Measurements from ENCODE around the gene FMN2.

Gene FMN2

DNA sequence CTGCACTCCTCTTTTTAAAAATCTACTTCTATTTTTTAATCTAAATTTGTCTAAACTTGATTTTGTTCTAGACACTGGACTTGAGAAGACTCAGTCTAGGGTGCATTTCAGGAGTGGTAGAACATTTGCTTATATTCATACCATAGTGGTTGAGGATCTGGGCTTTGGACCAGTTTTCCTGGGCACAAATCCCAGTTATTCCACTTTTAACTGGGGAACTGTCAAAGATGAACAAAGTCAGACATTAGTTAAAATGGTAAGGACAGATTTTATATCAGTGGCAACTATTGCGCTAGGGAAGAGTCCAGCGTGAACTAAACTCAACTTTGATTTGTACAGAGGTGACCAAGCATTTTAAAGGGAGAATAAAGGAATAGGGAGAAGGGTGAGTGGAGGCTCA, 102.4 kb downstream of the FMN2 start:
- no peak overlapping the region for H3K27ac ChIP-seq (ENCODE audit: low read depth, low read length)
- H3F3A ChIP-seq (ENCODE audit: control insufficient read depth, insufficient read depth), result no peaks in the 10 kb centered on the region
- no peaks in the 10 kb centered on the region for H3K4me1 ChIP-seq (ENCODE audit: control insufficient read depth, low read length)
- no peaks in the 10 kb centered on the region for H3K27me3 ChIP-seq (ENCODE audit: control insufficient read depth, low read length)
- H3K36me3 ChIP-seq (ENCODE audit: control insufficient read depth, low read length), result no peaks in the 10 kb centered on the region
- TF ChIP-seq, protein P1, sequence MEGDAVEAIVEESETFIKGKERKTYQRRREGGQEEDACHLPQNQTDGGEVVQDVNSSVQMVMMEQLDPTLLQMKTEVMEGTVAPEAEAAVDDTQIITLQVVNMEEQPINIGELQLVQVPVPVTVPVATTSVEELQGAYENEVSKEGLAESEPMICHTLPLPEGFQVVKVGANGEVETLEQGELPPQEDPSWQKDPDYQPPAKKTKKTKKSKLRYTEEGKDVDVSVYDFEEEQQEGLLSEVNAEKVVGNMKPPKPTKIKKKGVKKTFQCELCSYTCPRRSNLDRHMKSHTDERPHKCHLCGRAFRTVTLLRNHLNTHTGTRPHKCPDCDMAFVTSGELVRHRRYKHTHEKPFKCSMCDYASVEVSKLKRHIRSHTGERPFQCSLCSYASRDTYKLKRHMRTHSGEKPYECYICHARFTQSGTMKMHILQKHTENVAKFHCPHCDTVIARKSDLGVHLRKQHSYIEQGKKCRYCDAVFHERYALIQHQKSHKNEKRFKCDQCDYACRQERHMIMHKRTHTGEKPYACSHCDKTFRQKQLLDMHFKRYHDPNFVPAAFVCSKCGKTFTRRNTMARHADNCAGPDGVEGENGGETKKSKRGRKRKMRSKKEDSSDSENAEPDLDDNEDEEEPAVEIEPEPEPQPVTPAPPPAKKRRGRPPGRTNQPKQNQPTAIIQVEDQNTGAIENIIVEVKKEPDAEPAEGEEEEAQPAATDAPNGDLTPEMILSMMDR (IDR thresholded peaks at IDR 0.05; ENCODE audit: low read depth, low read length, poor library complexity, severe bottlenecking), result no peak
- no peak for TF ChIP-seq EZH2phosphoT487 (IDR thresholded peaks at IDR 0.05; ENCODE audit: borderline replicate concordance, low read length)
- no peak overlapping the region for H3K4me3 ChIP-seq (ENCODE audit: low read length)
- H3K9me3 ChIP-seq (ENCODE audit: control insufficient read depth, insufficient read depth, low read length), result no peaks in the 10 kb centered on the region
- H3K9me2 ChIP-seq (replicated peaks; ENCODE audit: control insufficient read depth, low read length), result no peaks in the 10 kb centered on the region
- no peaks in the 10 kb centered on the region for H4K20me1 ChIP-seq (ENCODE audit: control insufficient read depth, insufficient read depth, low read depth, low read length)
- no peaks in the 10 kb centered on the region for H3K79me2 ChIP-seq (ENCODE audit: control insufficient read depth, low read length)
- no peak overlapping the region for H3K4me2 ChIP-seq (ENCODE audit: low read length)

DNA sequence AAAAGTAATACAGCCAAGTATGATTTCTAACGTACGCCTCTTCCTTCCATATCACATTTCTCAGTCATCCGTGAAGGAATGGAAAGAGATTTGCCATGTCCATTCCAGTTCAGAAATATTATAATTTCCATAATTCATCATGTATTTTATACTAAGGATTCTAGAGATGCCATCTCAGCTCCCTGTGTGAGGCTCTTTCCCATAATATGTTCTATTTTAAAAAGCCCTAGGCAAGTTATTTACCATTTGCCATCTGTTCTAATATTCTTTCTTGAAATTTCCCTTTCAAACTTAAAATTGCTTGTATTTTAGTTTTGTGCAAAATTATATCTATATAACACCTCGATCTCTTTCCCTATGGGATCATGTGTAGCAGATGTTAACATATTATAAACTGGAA, 106.7 kb downstream of the FMN2 start:
- Histone ChIP-seq H3F3A (ENCODE audit: control insufficient read depth, insufficient read depth) (no peaks in the 10 kb centered on the region), H3K79me2 (ENCODE audit: control insufficient read depth, low read length) (no peaks in the 10 kb centered on the region), H3K27ac (ENCODE audit: low read depth, low read length) (no peak overlapping the region), H3K4me3 (ENCODE audit: low read length) (no peak overlapping the region), H3K4me1 (ENCODE audit: control insufficient read depth, low read length) (no peaks in the 10 kb centered on the region), H3K27me3 (ENCODE audit: control insufficient read depth, low read length) (no peaks in the 10 kb centered on the region), H4K20me1 (ENCODE audit: control insufficient read depth, insufficient read depth, low read depth, low read length) (no peaks in the 10 kb centered on the region), H3K36me3 (ENCODE audit: control insufficient read depth, low read length) (0 out of 2 replicates have a peak, but pooled peaks cover 3% of the 10 kb centered on the region), H3K9me2 (replicated peaks; ENCODE audit: control insufficient read depth, low read length) (no peaks in the 10 kb centered on the region), H3K4me2 (ENCODE audit: low read length) (no peak overlapping the region), H3K9me3 (ENCODE audit: control insufficient read depth, insufficient read depth, low read length) (peaks cover 4% of the 10 kb centered on the region; the same call in 1 of the 2 replicates)
- no peak for TF ChIP-seq EZH2phosphoT487 (IDR thresholded peaks at IDR 0.05; ENCODE audit: borderline replicate concordance, low read length)
- TF ChIP-seq, protein P1 (IDR thresholded peaks at IDR 0.05; ENCODE audit: low read depth, low read length, poor library complexity, severe bottlenecking), result no peak

DNA sequence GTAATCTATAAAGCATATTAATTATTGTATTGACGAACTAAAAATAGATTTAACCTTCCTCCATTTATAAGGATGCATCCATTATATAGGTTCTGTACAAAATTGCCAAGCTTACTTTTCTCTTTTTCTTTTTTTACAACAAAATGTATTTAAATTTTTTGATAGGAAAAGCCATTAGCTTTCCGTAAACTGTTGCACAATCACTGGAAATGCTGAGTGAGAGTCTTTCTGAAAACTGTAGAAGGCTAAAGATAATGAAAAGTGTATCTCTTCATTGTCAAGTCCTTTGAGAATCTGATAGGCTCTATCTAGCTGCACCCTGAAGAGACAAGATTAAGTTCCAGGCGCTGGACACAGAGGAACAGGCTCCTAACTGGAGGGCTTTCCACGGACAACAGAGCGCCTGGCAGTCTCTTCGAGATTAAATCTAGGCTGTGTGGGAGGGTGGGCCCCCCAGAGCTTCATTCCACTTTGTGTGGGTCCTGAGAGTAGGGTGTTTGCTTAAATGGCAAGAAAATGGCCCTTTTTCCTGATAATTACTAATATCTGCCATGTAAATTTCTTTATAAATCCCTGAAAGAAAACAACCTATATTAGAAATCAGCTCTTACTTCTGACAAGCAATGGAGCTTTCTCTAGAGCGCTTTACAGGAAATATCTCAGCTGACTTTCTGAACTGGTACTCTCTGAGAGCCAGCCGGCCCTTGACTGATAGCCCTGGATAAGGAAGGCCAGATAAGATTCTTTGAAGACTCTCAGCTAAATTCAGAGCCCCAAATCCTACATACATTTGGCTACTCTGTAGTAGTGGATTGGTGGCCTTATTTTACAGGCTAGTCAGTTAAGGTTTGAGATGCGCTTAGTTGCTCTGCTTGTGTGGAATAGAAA, 108.3 kb downstream of the FMN2 start:
- H3F3A ChIP-seq (ENCODE audit: control insufficient read depth, insufficient read depth), result no peaks in the 10 kb centered on the region
- no peak overlapping the region for H3K27ac ChIP-seq (ENCODE audit: low read depth, low read length)
- no peak overlapping the region for H3K4me2 ChIP-seq (ENCODE audit: low read length)
- H4K20me1 ChIP-seq (ENCODE audit: control insufficient read depth, insufficient read depth, low read depth, low read length), result no peaks in the 10 kb centered on the region
- peaks cover 4% of the 10 kb centered on the region; the same call in 1 of the 2 replicates for H3K9me3 ChIP-seq (ENCODE audit: control insufficient read depth, insufficient read depth, low read length)
- 0 out of 2 replicates have a peak, but pooled peaks cover 3% of the 10 kb centered on the region for H3K36me3 ChIP-seq (ENCODE audit: control insufficient read depth, low read length)
- H3K79me2 ChIP-seq (ENCODE audit: control insufficient read depth, low read length), result no peaks in the 10 kb centered on the region
- TF ChIP-seq, protein P1 (IDR thresholded peaks at IDR 0.05; ENCODE audit: low read depth, low read length, poor library complexity, severe bottlenecking), result no peak
- no peak for TF ChIP-seq EZH2phosphoT487 (IDR thresholded peaks at IDR 0.05; ENCODE audit: borderline replicate concordance, low read length)
- H3K9me2 ChIP-seq (replicated peaks; ENCODE audit: control insufficient read depth, low read length), result no peaks in the 10 kb centered on the region
- no peak overlapping the region for H3K4me3 ChIP-seq (ENCODE audit: low read length)
- H3K27me3 ChIP-seq (ENCODE audit: control insufficient read depth, low read length), result no peaks in the 10 kb centered on the region
- no peaks in the 10 kb centered on the region for H3K4me1 ChIP-seq (ENCODE audit: control insufficient read depth, low read length)

Data from DOHH2 (cell line).